RPMI8226 (cell line): Measurements from ENCODE around the gene MAEA.
"Not testable (repeated sequence)": the region's sequence is repeated elsewhere in the genome, so short reads cannot be mapped to it uniquely, and the experiment has no call there.

Experiments used
- DNase-seq: peaks from one replicate; pipeline ENCODE4 v3.0.0-alpha.2; 2015

Gene MAEA

DNA sequence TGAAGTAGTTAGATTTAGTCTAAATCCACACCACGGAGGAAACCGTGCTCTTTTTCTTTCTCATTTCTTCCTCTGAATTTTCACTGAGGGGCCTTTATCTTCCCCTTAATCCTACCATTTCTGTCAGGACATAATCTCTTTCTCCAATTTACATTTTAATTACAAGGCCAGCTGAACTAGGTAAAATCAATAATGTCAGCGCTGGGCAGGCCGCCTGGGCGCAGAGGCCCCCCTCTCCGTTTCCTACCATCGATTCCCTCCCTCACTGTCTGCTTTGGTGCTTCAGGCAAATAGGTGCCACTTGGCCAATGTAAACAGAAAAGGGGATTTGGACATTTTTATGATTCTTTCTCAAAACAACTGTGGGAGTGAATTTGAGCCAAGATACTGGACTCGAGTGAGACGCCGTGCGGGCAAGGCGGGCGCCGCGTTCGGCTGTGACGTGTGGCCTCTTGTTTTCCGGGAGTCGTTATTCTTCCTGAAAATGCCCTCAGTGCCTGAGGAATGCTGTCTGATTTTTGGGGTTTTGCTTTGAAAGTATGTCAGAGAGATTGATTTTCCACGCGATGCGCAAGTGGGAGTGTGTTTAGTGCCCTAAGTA lies 79.9 kb downstream of the MAEA start:
- no peak for DNase-seq

- no peak for DNase-seq
Measured at GRCh38 chr4:1370321-1371124, 80.8 kb downstream of the MAEA start.

DNA sequence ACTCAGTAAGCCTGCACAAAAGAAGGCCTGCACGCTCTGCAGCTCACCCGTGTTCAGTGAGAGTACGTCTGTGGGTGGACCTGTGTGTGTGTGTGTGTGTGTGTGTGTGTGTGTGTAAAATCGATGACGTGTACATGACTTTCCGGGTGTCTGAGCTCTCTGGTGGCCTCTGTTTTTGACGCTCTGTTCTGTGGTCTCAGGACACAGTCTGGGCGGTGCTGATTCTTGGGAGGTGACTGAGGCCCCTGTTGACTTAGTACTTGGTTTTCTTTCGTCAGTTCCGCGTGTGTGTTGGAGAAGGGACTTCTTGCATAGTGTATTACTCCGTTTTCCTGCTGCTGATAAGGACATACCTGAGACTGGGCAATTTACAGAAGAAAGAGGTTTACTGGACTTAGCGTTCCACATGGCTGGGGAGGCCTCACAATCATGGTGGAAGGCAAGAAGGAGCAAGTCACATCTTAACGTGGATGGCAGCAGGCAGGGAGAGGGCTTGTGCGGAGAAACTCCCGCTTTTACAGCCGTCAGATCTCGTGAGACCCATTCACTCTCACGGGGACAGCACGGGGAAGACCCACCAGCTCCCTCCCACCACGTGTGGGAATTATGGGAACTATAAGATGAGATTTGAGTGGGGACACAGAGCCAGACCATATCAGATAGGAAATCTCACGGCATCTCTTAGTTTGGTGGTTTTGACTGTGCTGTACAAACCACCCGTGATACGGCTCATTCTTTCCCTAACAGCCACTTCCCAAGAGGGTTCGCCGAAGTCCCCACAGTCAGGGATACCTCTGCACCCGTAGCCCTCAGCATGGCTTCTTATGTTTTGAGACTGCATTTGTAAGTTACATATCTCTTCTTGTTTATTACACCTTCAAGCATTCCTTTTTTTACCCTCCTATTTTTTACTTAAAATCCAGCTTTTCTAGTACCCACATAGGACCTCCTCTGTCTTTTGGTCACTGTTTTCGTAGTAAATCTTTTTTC lies 81.8 kb downstream of the MAEA start:
- DNase-seq, result no peak

GRCh38 chr4:1372576-1372975 lies 82.9 kb downstream of the MAEA start:
- DNase-seq, result not testable (repeated sequence)

DNA sequence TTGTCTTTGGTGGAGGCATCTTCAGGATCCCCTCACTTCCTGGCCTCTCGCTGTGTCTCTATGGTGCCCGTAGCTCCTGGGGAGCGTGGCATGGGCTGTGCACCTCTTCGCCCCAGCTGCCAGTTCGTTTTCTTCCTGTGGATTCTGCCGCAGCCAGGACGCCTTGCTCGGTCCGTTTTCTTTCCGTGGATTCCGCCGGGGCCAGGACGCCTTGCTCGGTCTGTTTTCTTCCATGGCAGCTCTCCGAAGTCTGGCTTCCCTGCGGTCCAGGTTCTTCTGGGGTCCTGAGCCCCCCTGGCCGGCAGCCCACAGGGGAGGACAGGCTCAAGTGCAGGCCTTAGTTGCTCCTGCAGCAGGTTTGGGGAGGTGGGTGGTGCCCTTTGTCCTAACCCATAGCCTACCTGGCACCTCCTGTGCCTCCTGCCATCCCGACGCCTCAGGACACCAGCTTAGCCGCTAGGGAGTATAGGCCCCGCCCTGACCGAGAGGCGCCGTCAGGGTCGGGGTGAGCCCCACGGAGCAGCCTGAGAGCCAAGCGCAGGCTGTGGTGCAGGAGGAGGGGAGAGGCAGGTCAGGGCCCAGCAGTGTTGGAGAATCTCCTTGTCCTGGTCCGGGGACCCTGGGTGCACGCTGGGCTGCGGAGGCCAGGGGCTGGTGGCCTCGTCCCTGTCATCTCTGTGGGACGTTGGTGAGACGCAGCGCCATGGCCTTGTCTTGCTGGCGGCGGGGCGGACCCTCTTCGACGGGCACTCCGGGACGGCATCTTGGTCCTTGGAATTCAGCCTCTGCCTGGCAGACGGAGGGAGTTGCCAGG lies 84.4 kb downstream of the MAEA start:
- no peak for DNase-seq

DNA sequence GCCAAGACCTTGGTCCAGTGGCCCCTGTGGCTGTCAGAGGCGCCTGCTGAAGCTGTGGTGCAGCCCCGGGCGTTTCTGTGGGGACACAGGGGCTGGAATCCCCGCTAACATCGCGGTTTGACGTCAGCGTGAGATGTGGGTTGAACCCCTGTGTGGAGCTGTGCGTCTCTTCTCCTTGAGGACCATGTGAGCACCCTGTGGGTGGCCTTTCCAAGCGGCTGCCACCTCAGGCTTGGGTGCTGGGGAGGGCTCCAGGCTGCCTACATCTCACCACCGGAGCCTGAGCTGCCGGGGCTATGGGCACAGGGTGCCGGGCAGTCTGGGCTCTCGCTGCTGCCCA lies 85.0 kb downstream of the MAEA start:
- no peak for DNase-seq

DNA sequence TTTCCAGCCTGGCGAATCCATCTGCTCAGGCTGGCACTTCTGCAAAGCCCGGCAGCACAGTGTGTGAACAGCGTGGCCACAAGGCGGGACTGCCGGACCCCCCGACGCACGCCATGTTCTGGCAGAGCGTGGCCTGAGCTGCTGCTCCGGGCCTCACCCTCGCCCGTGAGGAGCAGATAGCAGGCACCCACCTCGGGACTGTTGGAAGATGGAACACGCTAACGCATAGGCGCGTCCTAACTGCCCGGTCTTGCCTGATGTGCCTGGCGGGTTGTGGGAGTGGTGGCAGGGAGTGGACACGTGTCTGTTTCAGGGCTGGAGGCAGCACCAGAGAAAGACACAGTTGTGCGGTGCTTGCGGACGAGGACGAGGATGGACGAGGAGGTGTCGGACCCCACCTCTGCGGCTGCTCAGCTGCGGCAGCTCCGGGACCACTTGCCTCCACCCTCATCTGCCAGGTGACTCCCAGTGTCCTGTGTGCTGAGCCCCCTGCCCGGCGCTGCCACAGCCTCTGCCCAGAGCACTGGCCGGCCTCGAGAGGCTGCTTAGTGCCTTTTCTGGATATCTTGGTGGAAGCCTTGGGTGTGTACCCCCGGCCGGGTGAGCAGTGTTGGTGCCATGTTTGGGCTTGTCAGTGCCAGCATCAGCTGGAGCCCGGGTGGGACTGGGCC lies 85.5 kb downstream of the MAEA start:
- DNase-seq, result no peak

- no peak for DNase-seq
Measured at GRCh38 chr4:1375761-1376322, 86.2 kb downstream of the MAEA start.

GRCh38 chr4:1376391-1376840 lies 86.7 kb downstream of the MAEA start:
- no peak for DNase-seq

DNA sequence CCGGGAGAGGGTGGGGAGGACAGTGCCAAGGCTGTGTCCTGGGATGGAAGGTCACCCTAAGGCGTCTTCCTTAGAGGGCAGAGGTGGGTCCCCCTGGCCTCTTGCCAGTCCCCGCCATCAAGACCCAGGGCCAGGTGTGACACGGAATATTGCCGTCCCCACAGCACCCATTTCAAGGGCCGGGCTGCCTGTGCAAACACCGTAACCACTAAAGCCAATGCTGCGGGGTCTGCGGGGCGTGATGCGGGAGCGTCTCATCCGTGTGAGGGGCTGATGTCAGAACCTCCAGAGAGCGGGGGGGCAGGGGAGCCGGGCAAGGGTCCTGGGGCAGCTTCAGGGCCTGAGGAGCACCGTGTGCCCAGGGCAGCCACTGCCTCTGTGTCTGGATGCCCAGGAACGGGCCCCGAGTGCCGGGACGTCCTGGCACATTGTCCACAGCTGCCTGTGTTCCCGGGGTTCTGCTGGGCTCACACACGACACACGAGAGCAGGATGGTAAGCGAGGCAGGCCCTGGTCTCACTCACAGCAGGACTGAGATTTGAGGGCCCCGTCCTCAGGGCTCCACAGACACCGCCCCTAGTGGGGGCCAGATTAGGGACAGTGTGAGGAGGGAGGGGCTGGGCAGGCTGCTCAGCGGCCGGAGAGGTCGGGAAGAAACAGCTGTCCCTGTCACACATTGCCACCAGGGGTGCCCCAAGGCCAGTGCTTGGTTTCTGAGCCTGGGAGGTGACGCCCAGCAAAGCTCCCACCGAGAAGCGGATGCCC lies 87.3 kb downstream of the MAEA start:
- DNase-seq, result no peak

DNA sequence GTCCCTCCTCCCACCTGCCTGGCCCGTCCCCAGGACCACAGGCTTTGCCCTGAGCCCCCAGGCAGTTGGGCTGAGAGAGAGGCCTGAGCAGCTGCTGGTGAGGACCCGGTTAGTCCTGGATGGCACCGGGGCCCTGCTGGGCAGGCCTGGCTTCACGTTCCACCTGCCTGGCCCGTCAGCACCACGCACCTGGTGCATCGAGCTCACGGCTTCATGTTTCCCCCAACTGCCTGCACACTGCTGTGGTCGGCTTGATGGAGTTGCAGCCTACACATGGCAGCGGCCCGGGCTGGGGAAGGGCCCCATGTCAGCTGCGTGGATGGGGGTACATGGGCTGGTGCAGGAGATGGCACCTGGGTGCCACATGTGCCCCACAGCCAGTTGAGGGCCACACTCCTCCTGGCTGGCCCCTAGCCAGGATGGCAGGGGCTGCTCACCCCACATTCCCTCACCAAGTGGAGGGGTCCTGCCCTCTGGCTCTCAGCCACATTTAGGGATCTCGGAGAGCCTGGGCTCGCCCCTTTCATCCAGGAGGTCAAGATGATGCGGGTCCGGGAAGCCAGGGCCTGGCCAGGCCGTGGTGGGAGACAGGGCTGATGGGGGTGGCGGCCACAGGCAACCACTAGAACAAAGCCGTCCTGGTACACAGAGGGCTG lies 88.0 kb downstream of the MAEA start:
- no peak for DNase-seq

DNA sequence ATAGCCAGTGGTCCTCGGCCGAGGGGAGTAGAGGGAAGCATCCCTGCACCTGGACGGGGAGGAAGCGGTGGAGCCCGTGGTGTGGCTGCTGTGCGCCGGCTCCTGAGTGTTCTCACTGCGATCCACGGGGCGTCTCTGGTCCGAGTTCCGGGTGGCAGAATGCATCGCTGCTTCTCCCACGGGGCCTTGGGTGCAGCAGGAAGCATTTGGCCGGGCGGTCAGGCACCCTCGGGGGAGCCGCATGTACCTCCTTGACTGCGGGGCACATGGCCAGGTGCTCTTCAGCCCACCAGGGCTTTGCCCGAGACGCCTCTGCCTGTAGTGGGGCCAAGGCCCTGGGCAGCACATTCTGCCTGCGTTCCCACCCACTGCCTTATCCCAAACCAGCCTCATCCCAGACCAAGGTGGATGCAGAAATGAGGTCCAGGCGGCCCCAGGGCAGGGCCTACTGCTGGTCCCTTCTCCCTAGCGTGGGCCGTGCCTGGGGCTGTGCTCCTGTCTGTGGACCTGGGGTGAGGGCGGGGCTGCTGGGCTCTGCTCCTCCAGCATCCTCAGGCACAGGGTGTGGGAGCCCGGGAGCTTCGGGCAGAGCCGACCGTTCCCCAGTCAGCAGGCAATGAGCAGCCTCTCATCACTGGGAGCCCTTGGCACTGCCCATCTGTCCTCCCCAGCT lies 89.0 kb downstream of the MAEA start:
- no peak for DNase-seq

DNA sequence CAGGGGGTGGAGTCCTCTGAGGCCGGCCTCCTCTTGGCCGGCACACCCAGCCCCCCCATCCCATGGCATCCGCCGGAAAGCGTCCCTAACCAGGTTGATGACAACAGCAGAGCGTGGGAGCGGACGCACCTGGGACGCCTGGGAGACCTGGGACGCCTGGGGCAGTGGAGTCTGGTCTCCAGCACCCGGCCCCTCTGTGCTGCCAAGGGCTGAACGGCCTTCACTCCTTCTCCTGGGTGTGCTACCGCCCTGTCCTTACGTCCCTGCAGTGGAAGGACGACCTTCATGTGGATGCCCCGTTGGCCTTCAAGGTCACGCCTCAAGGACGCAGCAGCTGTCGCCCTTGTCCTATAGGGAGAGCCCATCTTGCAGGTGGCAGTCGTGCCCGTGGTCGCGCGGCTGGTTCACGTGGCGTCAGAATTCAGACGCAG lies 89.7 kb downstream of the MAEA start:
- no peak for DNase-seq

DNA sequence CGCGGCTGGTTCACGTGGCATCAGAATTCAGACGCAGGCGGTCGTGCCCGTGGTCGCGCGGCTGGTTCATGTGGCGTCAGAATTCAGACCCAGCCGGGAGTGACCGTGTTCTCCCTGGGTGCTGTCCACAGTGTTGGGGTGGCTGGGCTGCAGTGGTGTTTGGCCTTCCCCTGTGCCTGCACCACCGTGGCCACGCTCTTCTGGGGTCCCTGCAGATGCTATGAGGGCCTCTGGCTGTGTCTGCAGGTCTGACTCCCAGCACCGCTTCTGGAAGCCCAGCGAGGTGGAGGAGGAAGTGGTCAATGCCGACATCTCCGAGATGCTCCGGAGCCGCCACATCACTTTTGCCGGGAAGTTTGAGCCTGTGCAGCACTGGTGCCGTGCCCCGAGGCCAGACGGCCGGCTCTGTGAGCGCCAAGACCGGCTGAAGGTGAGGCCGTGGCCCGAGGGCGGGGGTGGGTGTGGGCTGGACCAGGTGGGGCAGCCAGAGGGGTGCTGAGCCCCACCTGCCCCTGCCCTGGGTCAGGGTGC lies 90.2 kb downstream of the MAEA start:
- no peak for DNase-seq

DNA sequence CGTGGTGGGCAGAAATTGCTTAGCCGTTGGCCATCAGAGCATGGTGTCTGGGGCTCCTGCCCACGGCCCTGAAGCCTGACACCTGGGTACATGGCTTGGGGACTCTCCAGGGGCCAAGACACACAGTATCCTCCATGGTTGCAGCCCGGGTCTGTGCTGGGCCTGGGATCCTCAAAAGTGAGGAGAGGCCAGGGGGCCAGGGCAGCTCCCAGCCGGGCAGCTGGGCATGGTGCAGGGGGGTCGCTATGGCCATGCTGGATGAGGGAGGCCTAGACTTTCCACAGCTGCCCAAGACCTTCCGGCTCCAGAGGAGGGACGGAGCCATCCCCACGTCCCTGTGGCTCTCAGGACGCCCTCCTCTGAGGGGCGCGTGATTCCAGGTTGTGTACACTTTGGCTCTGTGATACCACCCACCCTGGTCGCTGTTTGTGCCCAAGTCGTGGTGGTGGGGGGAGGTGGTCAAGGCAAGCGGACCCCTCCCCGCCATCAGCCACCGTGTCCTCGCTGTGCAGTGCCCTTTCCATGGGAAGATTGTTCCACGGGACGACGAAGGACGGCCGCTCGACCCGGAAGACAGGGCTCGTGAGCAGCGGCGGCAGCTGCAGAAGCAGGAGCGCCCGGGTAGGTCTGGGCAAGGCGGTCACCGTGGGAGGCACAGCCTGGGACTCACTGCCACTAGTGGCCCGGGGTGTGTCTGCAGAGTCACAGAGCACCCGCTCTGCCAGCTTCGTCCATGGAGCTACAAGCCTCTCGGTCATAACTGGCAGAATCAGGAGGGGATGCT lies 90.9 kb downstream of the MAEA start:
- DNase-seq, result no peak

DNA sequence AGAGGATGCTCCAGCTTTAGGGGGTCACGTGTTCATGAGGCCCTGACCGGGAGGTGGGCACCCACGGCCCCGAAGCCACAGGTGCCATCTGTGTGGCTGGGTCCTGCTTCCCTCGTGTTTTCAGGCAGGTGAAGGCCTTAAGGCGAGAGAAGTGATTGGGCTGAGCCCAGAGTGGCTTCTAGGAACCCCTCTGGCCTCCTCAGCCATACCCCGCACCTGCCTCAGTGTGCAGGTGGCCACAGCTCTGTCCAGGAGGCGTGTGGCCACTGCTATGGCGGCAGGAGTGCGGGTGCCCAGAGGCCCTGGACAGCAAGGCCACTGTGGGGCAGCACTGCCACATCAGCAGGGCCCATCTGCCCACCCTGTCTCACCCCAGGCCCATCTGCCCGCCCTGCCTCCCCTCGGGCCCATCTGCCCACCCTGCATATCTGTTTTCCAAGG lies 91.5 kb downstream of the MAEA start:
- DNase-seq, result no peak

DNA sequence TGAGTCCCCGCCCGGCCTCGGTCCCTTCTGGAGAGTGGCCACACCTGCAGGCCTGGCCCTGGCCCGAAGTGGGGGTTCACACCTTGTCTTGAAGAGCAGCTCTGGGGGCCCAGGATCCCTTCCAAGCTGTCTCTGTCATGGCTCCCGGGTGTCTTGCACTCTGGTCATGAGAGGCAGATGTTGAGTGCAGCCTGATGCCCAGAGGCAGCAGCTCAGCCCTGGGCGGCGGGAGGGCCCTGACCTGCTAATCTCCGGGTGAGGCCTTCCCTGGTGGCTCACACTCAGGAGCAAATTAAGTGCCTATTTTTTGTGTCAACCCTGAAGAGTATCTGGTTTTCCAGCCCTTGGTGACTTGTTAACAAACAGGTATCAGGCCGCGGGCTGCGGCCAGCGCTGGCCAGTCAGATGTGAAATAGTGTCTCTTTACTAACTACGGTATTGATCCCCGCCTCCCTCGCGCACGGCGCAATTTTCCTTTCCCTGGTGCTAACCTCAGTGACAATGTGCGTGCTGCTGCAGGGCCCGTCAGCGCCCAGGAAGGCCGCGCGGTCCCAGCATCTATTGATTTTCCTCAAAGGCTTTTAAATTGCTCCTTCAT lies 92.4 kb downstream of the MAEA start:
- no peak for DNase-seq
